Loucy (cell line): ENCODE results near the gene RGS3.

Source experiments
- H2AFZ ChIP-seq: fragments of 200-600 bp; sonication (generic); 2 replicates; pipeline ENCODE4 v1.6.0; 2016; ENCODE audit warnings: antibody characterized with exemption, mild to moderate bottlenecking, low read length, moderate library complexity
- H3F3A ChIP-seq: fragments of 200-600 bp; 2 replicates; pipeline ENCODE4 v1.6.0; 2016; ENCODE audit warnings: antibody characterized with exemption, low read depth, mild to moderate bottlenecking
- H3K27me3 ChIP-seq: fragments of 200-600 bp; sonication (generic); 2 replicates; pipeline ENCODE4 v1.6.1; 2014; ENCODE audit warnings: low read length, mild to moderate bottlenecking; ENCODE audit not compliant: insufficient read depth, poor library complexity, severe bottlenecking
- H3K36me3 ChIP-seq: fragments of 200-600 bp; sonication (generic); 2 replicates; pipeline ENCODE4 v1.6.1; 2016; ENCODE audit warnings: low read length; ENCODE audit not compliant: insufficient read depth
- H3K4me1 ChIP-seq: fragments of 200-600 bp; sonication (generic); 2 replicates; pipeline ENCODE4 v1.5.1; 2014; ENCODE audit warnings: low read length, mild to moderate bottlenecking; ENCODE audit not compliant: insufficient read depth, poor library complexity, severe bottlenecking
- H3K4me2 ChIP-seq: fragments of 200-600 bp; sonication (generic); 2 replicates; pipeline ENCODE4 v1.6.0; 2014; ENCODE audit warnings: antibody characterized with exemption, low read length, low read depth, mild to moderate bottlenecking; ENCODE audit not compliant: poor library complexity, severe bottlenecking
- H3K4me3 ChIP-seq: fragments of 200-600 bp; sonication (generic); 2 replicates; pipeline ENCODE4 v1.5.1; 2014; ENCODE audit warnings: low read length, mild to moderate bottlenecking, mixed read lengths; ENCODE audit not compliant: poor library complexity, severe bottlenecking
- H3K79me2 ChIP-seq: fragments of 200-600 bp; sonication (generic); 2 replicates; pipeline ENCODE4 v1.6.1; 2014; ENCODE audit warnings: low read length; ENCODE audit not compliant: insufficient read depth
- H3K9ac ChIP-seq: fragments of 200-600 bp; sonication (generic); 2 replicates; pipeline ENCODE4 v1.6.0; 2014; ENCODE audit warnings: mild to moderate bottlenecking, low read depth, low read length, moderate library complexity; ENCODE audit not compliant: poor library complexity, severe bottlenecking
- H3K9me2 ChIP-seq: fragments of 200-600 bp; sonication (generic); replicated peaks from 2 replicates; pipeline ENCODE4 v1.6.1; 2016; ENCODE audit warnings: low read depth, low read length, mixed read lengths
- H3K9me3 ChIP-seq: fragments of 200-600 bp; sonication (generic); 2 replicates; pipeline ENCODE4 v1.6.1; 2014; ENCODE audit warnings: mild to moderate bottlenecking, antibody characterized with exemption, low read length, low read depth; ENCODE audit not compliant: insufficient read depth
- H4K20me1 ChIP-seq: fragments of 200-600 bp; sonication (generic); 2 replicates; pipeline ENCODE4 v1.6.0; 2014; ENCODE audit warnings: antibody characterized with exemption, low read length, mild to moderate bottlenecking; ENCODE audit not compliant: insufficient read depth, poor library complexity, severe bottlenecking
- CTCF ChIP-seq: fragments of 200-600 bp; sonication (generic); conservative IDR thresholded peaks from 2 replicates; pipeline ENCODE4 v1.5.1; 2014; ENCODE audit warnings: mild to moderate bottlenecking, antibody characterized with exemption, low read length
- EZH2phosphoT487 ChIP-seq: fragments of 200-600 bp; IDR thresholded peaks from 2 replicates; pipeline ENCODE4 v1.6.1; 2018; ENCODE audit warnings: antibody characterized with exemption, mild to moderate bottlenecking, moderate library complexity, borderline replicate concordance

Gene RGS3

GRCh38 chr9:113635586-113635985 is 172.1 kb downstream of the RGS3 start:
- H3K36me3 ChIP-seq = no peaks in the 10 kb centered on the region
- no peaks in the 10 kb centered on the region for H4K20me1 ChIP-seq
- H3K4me1 ChIP-seq = no peaks in the 10 kb centered on the region
- no peak overlapping the region for H3K9ac ChIP-seq
- H3K4me3 ChIP-seq = no peak overlapping the region
- no peaks in the 10 kb centered on the region for H3F3A ChIP-seq
- TF ChIP-seq CTCF = no peak
- no peak for TF ChIP-seq EZH2phosphoT487
- H3K4me2 ChIP-seq = no peak overlapping the region
- no peak overlapping the region for H2AFZ ChIP-seq
- H3K9me2 ChIP-seq = no peaks in the 10 kb centered on the region
- no peaks in the 10 kb centered on the region for H3K27me3 ChIP-seq
- no peaks in the 10 kb centered on the region for H3K79me2 ChIP-seq
- no peaks in the 10 kb centered on the region for H3K9me3 ChIP-seq

GRCh38 chr9:113636165-113636564 is 172.6 kb downstream of the RGS3 start:
- Histone ChIP-seq H2AFZ (no peak overlapping the region), H3K9ac (no peak overlapping the region), H3K4me2 (no peak overlapping the region)

GRCh38 chr9:113636693-113637092 is 173.2 kb downstream of the RGS3 start:
- TF ChIP-seq CTCF (no peak), EZH2phosphoT487 (no peak)
- no peaks in the 10 kb centered on the region for H4K20me1 ChIP-seq
- no peaks in the 10 kb centered on the region for H3K9me3 ChIP-seq
- no peaks in the 10 kb centered on the region for H3K79me2 ChIP-seq
- no peaks in the 10 kb centered on the region for H3F3A ChIP-seq
- no peak overlapping the region for H3K4me3 ChIP-seq
- H3K4me1 ChIP-seq = no peaks in the 10 kb centered on the region
- H3K36me3 ChIP-seq = no peaks in the 10 kb centered on the region
- no peak overlapping the region for H2AFZ ChIP-seq
- H3K9me2 ChIP-seq = no peaks in the 10 kb centered on the region
- no peaks in the 10 kb centered on the region for H3K27me3 ChIP-seq
- H3K9ac ChIP-seq = no peak overlapping the region
- H3K4me2 ChIP-seq = no peak overlapping the region

More at GRCh38 chr9:113636165-113636564, 172.6 kb downstream of the RGS3 start:
- Histone ChIP-seq H3K36me3 (no peaks in the 10 kb centered on the region), H3K4me3 (no peak overlapping the region), H3K9me2 (no peaks in the 10 kb centered on the region), H3K4me1 (no peaks in the 10 kb centered on the region), H3F3A (no peaks in the 10 kb centered on the region), H3K9me3 (no peaks in the 10 kb centered on the region), H3K79me2 (no peaks in the 10 kb centered on the region), H4K20me1 (no peaks in the 10 kb centered on the region), H3K27me3 (no peaks in the 10 kb centered on the region)
- TF ChIP-seq EZH2phosphoT487 (no peak), CTCF (no peak)
